ENCODE data around the gene APC. TPM values are rescaled to one million over a fixed set of nuclear protein-coding genes. Genes with fewer than 3 reads are reported as not detected.

Gene APC
- total and polyA plus RNA-seq, 8 donors = 4.2 to 24.0 (median 14.7) TPM

GRCh38 chr5:112734597-112734996 lies 3.1 kb upstream of the APC start:
- TF ChIP-seq CTCF (IDR thresholded peaks at IDR 0.05) = no peak
- Histone ChIP-seq H3K9me3 (no peaks in the 10 kb centered on the region), H3K4me1 (peaks cover 0 to 8% (median 0%) of the 10 kb centered on the region in 3 donors), H3K27ac (no peak overlapping the region), H3K27me3 (no peaks in the 10 kb centered on the region), H3K4me3 (no peak overlapping the region), H3K36me3 (no peaks in the 10 kb centered on the region)
- intact Hi-C loops (cut with DNase I) = no loop called here
- FAIRE-seq = no peak
- ATAC-seq = no peak
- no peak for DNase-seq
- 93 to 98% methylated on average over 3 of the region's 3 CpGs for WGBS, 2 donors

GRCh38 chr5:112735702-112736101 lies 2.0 kb upstream of the APC start:
- no peak for TF ChIP-seq CTCF (IDR thresholded peaks at IDR 0.05)
- H3K4me3 ChIP-seq = no peak overlapping the region
- H3K27ac ChIP-seq = no peak overlapping the region
- DNase-seq = no peak
- no peaks in the 10 kb centered on the region for H3K36me3 ChIP-seq
- FAIRE-seq = peak; percentile 51
- intact Hi-C loops (cut with DNase I) = no loop called here
- no peaks in the 10 kb centered on the region for H3K27me3 ChIP-seq
- ATAC-seq = no peak
- WGBS, 2 donors = 43 to 46% methylated on average over 1 of the region's 1 CpG
- no peaks in the 10 kb centered on the region for H3K9me3 ChIP-seq
- H3K4me1 ChIP-seq = peaks cover 0 to 8% (median 0%) of the 10 kb centered on the region in 3 donors

- Histone ChIP-seq H3K4me1 (peaks cover 0 to 8% (median 0%) of the 10 kb centered on the region in 3 donors), H3K4me3 (peak overlapping the region in 3 of 4 donors; percentile 25 to 48 (median 29)), H3K9me3 (no peaks in the 10 kb centered on the region), H3K36me3 (no peaks in the 10 kb centered on the region), H3K27me3 (no peaks in the 10 kb centered on the region), H3K27ac (no peak overlapping the region)
- WGBS, 2 donors = 38 to 56% methylated on average over 3 of the region's 3 CpGs
- no peak for TF ChIP-seq CTCF (IDR thresholded peaks at IDR 0.05)
- ATAC-seq = peak in 3 of 4 donors; percentile 4 to 9 (median 7)
- intact Hi-C loops (cut with DNase I) = no loop called here
- FAIRE-seq = no peak
- DNase-seq = no peak
Measured at GRCh38 chr5:112737070-112737462, 619 bp upstream of the APC start.

- no peaks in the 10 kb centered on the region for H3K36me3 ChIP-seq
- TF ChIP-seq CTCF (IDR thresholded peaks at IDR 0.05) = no peak
- H3K27ac ChIP-seq = peak overlapping the region in 1 of 4 donors; percentile 23
- no peaks in the 10 kb centered on the region for H3K9me3 ChIP-seq
- peak overlapping the region in 3 of 4 donors; percentile 25 to 48 (median 29) for H3K4me3 ChIP-seq
- FAIRE-seq (no peak), DNase-seq (no peak), ATAC-seq (peak in 3 of 4 donors; percentile 17 to 53 (median 38))
- H3K4me1 ChIP-seq = peaks cover 0 to 8% (median 0%) of the 10 kb centered on the region in 3 donors
- WGBS, 2 donors = 72 to 79% methylated on average over 5 of the region's 5 CpGs
- intact Hi-C loops (cut with DNase I) = no loop called here
- H3K27me3 ChIP-seq = no peaks in the 10 kb centered on the region
Measured at GRCh38 chr5:112738191-112738560, 491 bp downstream of the APC start.

GRCh38 chr5:112742424-112742823 lies 4.7 kb downstream of the APC start:
- Histone ChIP-seq H3K4me3 (no peak overlapping the region), H3K9me3 (no peaks in the 10 kb centered on the region), H3K27me3 (no peaks in the 10 kb centered on the region), H3K27ac (no peak overlapping the region), H3K4me1 (peaks cover 0 to 3% (median 0%) of the 10 kb centered on the region in 3 donors), H3K36me3 (no peaks in the 10 kb centered on the region)
- WGBS, 2 donors = 95 to 96% methylated on average over 3 of the region's 3 CpGs
- DNase-seq (no peak), ATAC-seq (no peak), FAIRE-seq (no peak)
- intact Hi-C loops (cut with DNase I) = no loop called here
- TF ChIP-seq CTCF (IDR thresholded peaks at IDR 0.05) = no peak

Measured in pancreas (tissue), 10 donors.